Chondrocyte (in vitro differentiated cells): ENCODE results near the gene CDC34. TPM values are rescaled to one million over a fixed set of nuclear protein-coding genes. Genes with fewer than 3 reads are reported as not detected.

Source experiments
- DNase-seq: peaks from one replicate; pipeline ENCODE4 v3.0.0; 2021; ENCODE audit warnings: mixed read lengths, low spot score
- H3K27ac Mint-ChIP-seq: one replicate; pipeline ENCODE4 v1.8.0; 2021; ENCODE audit warnings: mild to moderate bottlenecking, moderate library complexity, mixed read lengths; ENCODE audit not compliant: unreplicated experiment
- H3K27me3 Mint-ChIP-seq: 2 replicates; pipeline ENCODE4 v1.8.0; 2021; ENCODE audit warnings: low read depth, mixed read lengths
- H3K36me3 Mint-ChIP-seq: 2 replicates; pipeline ENCODE4 v1.8.0; 2021; ENCODE audit warnings: low read depth, mixed read lengths
- H3K4me1 Mint-ChIP-seq: 2 replicates; pipeline ENCODE4 v1.8.0; 2021; ENCODE audit warnings: low read depth, mild to moderate bottlenecking, mixed read lengths
- H3K4me3 Mint-ChIP-seq: one replicate; pipeline ENCODE4 v1.8.0; 2021; ENCODE audit warnings: mild to moderate bottlenecking, moderate library complexity, mixed read lengths; ENCODE audit not compliant: unreplicated experiment
- H3K9me3 Mint-ChIP-seq: 2 replicates; pipeline ENCODE4 v1.8.0; 2021; ENCODE audit warnings: low read depth, mixed read lengths
- total RNA-seq: library from RNA; stranded (reverse); gene quantifications from 3 replicates; pipeline ENCODE4 v1.2.1, GENCODE V29; 2021
- TF ChIP-seq, protein P1 (sequence below): fragments of 200-600 bp; sonication (generic); IDR thresholded peaks from 2 replicates; pipeline ENCODE4 v1.5.0; 2021; ENCODE audit warnings: antibody characterized with exemption, mild to moderate bottlenecking, moderate library complexity

CDC34 gene
- total RNA-seq, 1 donor from 2014 or later = 66.9 TPM

DNA sequence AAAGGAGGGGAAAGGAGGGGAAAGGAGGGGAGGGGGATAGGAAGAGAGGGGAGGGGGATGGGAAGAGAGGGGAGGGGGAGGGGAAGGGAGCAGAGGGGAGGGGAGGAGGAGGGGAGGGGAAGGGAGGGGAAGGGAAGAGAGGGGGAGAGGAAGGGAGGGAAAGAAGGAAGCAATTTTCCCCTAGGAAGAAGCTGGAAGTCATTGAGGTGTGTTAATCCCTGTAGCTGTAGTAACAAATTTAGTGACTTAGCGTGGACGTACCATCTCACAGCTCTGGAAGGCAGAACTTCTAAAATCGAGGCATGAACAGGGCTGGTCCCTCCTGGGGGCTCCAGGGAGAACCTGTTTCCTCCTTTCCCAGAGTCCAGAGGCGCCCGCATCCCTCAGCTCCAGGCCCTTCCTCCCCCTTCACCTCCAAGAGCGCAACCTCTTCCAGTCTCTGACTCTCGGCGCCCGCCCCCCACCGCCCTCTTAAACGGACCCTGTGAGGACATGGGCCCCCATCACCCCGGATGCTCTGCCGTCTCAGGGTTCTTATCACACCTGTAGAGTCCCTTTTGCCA is 5.6 kb upstream of the CDC34 start:
- no peaks in the 10 kb centered on the region for H3K36me3 Mint-ChIP-seq
- no peaks in the 10 kb centered on the region for H3K27me3 Mint-ChIP-seq
- no peak for DNase-seq
- no peaks in the 10 kb centered on the region for H3K9me3 Mint-ChIP-seq
- TF ChIP-seq, protein P1, sequence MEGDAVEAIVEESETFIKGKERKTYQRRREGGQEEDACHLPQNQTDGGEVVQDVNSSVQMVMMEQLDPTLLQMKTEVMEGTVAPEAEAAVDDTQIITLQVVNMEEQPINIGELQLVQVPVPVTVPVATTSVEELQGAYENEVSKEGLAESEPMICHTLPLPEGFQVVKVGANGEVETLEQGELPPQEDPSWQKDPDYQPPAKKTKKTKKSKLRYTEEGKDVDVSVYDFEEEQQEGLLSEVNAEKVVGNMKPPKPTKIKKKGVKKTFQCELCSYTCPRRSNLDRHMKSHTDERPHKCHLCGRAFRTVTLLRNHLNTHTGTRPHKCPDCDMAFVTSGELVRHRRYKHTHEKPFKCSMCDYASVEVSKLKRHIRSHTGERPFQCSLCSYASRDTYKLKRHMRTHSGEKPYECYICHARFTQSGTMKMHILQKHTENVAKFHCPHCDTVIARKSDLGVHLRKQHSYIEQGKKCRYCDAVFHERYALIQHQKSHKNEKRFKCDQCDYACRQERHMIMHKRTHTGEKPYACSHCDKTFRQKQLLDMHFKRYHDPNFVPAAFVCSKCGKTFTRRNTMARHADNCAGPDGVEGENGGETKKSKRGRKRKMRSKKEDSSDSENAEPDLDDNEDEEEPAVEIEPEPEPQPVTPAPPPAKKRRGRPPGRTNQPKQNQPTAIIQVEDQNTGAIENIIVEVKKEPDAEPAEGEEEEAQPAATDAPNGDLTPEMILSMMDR = no peak
- peaks cover 9% of the 10 kb centered on the region for H3K4me1 Mint-ChIP-seq
- no peak overlapping the region for H3K4me3 Mint-ChIP-seq
- H3K27ac Mint-ChIP-seq = no peak overlapping the region

DNA sequence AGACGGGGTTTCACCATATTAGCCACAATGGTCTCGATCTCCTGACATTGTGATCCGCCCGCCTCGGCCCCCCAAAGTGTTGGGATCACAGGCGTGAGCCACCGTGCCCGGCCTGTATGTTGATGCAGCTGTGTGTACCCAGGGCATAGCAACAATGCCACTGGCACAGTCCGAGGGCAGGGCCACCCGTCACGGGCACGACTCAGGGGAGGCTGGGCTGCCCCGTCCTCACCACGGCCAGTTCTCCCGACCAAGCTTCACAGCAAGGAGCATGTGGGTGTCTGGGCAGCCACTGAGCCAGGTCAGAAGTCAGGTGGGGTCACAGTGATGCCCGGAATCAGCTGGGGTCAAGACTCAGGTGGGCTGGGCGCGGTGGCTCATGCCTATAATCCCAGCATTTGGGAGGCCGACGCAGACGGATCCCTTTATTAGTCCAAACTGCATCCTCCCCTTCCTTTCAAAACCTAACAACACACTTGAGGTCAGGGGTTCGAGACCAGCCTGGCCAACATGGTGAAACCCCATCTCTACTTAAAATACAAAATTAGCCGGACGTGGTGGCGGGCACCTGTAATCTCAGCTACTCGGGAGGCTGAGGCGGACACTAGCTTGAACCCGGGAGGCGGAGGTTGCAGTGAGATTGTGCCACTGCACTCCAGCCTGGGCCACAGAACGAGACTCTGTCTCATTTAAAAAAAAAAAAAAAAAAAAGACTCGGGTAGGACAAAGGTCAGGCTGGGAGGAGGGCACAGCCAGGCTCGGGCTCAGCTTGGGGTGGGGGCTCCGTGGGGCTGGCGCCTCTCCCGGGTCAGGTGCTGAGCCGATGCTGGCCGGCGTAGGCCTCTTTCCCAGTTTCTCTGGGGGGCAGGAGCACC is 1.2 kb upstream of the CDC34 start:
- TF ChIP-seq, protein P1 = no peak
- H3K36me3 Mint-ChIP-seq = no peaks in the 10 kb centered on the region
- H3K4me3 Mint-ChIP-seq = peak overlapping the region; percentile 70
- peak overlapping the region; percentile 65 for H3K27ac Mint-ChIP-seq
- H3K27me3 Mint-ChIP-seq = no peaks in the 10 kb centered on the region
- peaks cover 20% of the 10 kb centered on the region for H3K4me1 Mint-ChIP-seq
- H3K9me3 Mint-ChIP-seq = no peaks in the 10 kb centered on the region
- peak; percentile 86 for DNase-seq

DNA sequence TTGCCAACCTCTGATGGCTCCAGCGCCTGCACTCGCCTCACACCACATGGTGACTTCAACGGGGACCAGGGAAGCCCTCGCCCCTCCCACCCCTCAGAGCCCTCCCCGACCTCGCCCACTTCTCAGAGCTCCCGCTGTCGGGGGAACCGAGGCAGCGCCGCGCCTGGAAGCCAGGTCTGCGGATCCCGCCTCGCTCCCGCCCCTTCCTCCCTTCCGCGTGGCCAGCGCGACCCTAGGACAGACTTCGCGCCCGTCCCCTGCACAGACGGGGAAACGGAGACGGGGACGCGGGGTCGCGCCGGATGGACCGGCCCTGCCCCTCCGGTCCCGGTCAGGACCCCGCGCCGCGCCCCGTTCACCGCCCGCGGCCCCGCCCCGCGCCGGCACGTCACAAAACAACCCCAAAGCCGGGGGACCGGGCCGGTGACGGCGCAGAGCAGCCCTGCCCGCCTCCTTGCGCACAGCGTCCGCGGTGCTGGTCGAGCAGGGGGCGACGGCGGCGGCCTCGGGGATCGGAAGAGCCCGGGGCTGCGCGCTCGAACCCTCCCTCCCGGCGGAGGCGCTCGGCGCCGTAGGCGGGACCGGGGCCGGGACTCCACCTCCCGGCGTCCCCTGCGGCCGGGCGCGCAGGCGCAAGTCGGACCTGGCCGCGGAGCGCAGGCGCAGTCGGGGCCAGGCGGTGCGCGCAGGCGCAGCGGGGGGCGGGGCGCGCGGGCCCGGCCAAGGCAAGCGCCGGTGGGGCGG is 379 bp upstream of the CDC34 start:
- Mint-ChIP-seq H3K36me3 (peaks cover 1% of the 10 kb centered on the region), H3K27me3 (no peaks in the 10 kb centered on the region), H3K4me1 (peaks cover 18% of the 10 kb centered on the region), H3K27ac (peak overlapping the region; percentile 65), H3K4me3 (peak overlapping the region; percentile 70), H3K9me3 (no peaks in the 10 kb centered on the region)
- TF ChIP-seq, protein P1 = peak; percentile 46
- DNase-seq = peak; percentile 89

DNA sequence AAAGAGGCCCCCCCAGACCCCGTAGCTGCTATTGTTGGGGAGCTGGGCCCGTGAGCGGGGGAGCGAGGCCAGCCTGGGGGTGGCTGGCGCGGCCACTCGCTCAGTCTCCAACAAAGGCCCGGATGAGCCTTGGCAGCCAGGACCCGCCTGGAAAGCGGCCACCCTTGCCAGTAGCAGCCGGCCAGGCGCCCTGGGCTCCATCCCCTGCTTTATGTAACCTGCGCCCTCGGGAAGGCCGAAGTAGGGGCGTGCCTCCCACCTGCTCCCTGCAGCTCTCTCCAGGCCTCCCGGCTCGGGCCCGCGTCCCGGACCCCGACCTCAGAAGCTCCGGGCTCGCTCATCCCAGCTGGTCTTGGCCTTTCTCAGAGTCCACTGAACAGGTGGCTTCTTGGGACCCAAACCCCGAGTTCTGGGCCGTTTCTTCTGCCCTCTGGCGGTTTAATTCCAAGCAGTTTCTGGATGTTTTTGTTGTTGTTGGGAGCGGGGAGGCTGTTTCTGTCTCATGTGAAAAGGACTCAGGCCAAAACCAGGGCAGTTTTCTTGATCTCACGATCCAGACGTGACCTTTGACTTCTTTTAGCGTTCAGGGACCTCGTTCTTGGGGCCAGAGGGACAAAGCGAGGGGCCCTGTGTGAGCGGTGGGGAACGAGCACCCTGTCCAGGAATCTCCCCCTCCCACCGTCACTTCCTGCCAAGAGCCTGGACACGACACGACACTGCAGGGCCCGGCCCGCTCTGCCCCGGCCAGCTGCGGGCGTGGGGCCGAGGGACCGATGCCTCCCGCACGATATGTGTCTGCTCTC is 1.2 kb downstream of the CDC34 start:
- peak; percentile 90 for DNase-seq
- Mint-ChIP-seq H3K4me1 (peaks cover 18% of the 10 kb centered on the region), H3K9me3 (no peaks in the 10 kb centered on the region), H3K36me3 (peaks cover 1% of the 10 kb centered on the region), H3K4me3 (peak overlapping the region; percentile 88), H3K27me3 (no peaks in the 10 kb centered on the region), H3K27ac (peak overlapping the region; percentile 96)
- TF ChIP-seq, protein P1 = peak; percentile 86
